Measurements from ENCODE around the gene BLNK. TPM values are rescaled to one million over a fixed set of nuclear protein-coding genes. Genes with fewer than 3 reads are reported as not detected.

The BLNK gene
- total RNA-seq, 1 donor from 2014 or later, result 11.2 TPM

DNA sequence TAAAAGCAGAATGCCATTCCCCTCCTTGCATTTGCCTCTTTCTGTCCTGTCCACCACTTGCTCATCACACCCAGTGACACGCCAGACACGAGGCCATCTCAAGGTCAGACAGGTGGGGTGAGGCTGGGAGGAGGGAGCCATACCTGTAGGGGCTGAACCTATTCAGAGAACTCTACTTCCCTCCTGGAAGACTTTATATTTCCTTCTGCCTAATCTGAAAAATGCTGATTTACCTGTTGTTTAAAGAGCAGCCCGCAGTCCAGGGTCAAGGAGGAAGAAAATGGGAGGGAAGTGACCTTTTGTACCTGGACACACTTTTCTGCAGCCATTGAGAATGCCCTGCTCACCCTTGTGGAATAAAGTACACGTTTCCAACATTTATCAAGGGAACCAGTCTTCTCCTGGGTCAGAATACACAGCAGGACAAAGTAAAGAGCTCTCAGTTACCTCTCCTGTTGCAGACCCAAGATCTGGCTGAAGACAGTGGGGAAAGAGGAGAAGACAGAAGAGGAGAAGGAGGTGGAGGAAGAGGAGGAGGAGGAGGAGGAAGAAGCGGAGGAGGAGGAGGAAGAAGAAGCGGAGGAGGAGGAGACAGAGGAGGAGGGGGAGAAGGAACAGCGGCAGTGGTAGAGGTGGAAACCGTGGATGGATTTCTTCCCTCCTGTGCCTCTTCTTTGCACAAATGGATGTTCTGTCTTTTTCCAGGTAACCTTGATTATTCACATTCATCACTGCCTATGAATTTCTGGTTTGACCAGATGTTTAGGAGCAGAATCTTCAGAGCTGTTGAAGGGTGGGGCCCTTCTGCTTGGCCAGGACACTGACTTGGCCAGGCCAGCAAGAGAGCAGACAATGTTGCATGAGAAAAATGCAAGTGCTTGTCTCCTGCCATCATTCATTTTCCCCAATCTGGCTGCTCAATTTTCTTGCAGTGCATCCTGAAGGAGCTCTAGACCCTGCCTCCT, 1.2 kb upstream of the BLNK start:
- H3K36me3 ChIP-seq, result no peaks in the 10 kb centered on the region
- DNase-seq, result no peak
- ATAC-seq, result peak; percentile 3 to 9
- TF ChIP-seq CTCF (IDR thresholded peaks at IDR 0.05), result no peak
- intact Hi-C loops (cut with DNase I), result no loop called here
- no peaks in the 10 kb centered on the region for H3K9me3 ChIP-seq
- H3K27ac ChIP-seq, result peak overlapping the region; percentile 77
- peak overlapping the region; percentile 18 for H3K4me3 ChIP-seq
- H3K27me3 ChIP-seq (ENCODE audit: low read depth), result no peaks in the 10 kb centered on the region
- peaks cover 18% of the 10 kb centered on the region for H3K4me1 ChIP-seq

DNA sequence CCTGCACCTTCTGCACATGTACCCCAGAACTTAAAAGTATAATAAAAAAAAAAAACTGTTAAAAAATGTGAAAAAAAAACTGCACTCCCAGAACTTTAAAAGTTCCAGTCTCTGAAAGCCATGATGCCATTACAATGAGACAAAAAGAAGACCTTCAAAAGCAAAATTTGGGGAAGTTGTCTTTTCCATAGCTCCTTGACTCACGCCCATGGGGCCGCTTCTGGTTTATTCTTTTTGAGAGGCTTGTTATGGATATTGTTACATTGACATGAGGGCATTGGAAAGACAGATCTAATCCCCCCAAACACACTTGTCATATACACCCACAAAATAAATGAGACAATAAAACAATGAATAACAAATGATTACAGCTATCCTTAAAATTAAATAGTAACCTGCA, 798 bp downstream of the BLNK start:
- Histone ChIP-seq H3K27ac (peak overlapping the region; percentile 77), H3K4me3 (peak overlapping the region; percentile 24), H3K4me1 (peaks cover 18% of the 10 kb centered on the region)

GRCh38 chr10:96269438-96270300, 1.7 kb downstream of the BLNK start:
- Histone ChIP-seq H3K27ac (peak overlapping the region; percentile 77), H3K9me3 (no peaks in the 10 kb centered on the region), H3K27me3 (ENCODE audit: low read depth) (no peaks in the 10 kb centered on the region), H3K4me1 (peaks cover 18% of the 10 kb centered on the region), H3K36me3 (no peaks in the 10 kb centered on the region), H3K4me3 (peak overlapping the region; percentile 24)
- ATAC-seq (no peak), DNase-seq (no peak)
- intact Hi-C loops (cut with DNase I), result no loop called here
- TF ChIP-seq CTCF (IDR thresholded peaks at IDR 0.05), result no peak

More for the DNA sequence above, 798 bp downstream of the BLNK start:
- H3K36me3 ChIP-seq, result no peaks in the 10 kb centered on the region
- no peak for TF ChIP-seq CTCF (IDR thresholded peaks at IDR 0.05)
- ATAC-seq (no peak), DNase-seq (no peak)
- intact Hi-C loops (cut with DNase I), result no loop called here
- no peaks in the 10 kb centered on the region for H3K27me3 ChIP-seq (ENCODE audit: low read depth)
- no peaks in the 10 kb centered on the region for H3K9me3 ChIP-seq

DNA sequence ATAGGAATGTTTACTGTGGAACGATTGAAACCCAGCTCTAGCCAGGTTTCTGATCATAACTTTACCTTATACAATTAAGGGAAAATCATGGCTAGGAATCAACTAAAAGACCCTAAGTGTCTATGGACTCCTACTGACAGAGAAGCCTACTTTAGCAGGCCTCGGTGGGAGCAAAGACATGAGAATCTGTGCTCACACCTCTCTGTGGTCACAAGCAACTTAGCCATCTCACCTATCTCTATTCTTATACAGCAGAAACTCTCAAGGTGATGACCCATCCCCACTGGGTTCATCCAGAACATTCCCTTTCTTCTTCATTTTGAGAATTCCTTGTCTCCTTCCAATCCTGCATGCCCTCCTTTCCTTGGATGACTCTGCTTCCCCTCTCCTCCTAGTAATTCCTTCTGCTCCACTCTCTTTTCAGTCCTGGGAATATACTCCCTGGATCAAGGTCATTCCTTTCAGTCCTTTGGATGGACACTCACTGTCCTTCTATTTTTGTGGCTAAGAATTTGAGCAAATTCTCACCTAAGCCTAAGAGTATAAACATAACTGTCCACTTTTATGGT, 2.9 kb downstream of the BLNK start:
- Histone ChIP-seq H3K4me3 (no peak overlapping the region), H3K36me3 (no peaks in the 10 kb centered on the region), H3K27me3 (ENCODE audit: low read depth) (no peaks in the 10 kb centered on the region), H3K27ac (no peak overlapping the region), H3K9me3 (no peaks in the 10 kb centered on the region), H3K4me1 (peaks cover 17% of the 10 kb centered on the region)
- no peak for TF ChIP-seq CTCF (IDR thresholded peaks at IDR 0.05)
- ATAC-seq (no peak), DNase-seq (no peak)
- intact Hi-C loops (cut with DNase I), result no loop called here

GRCh38 chr10:96267234-96267705, 4.1 kb downstream of the BLNK start:
- intact Hi-C loops (cut with DNase I), result no loop called here
- no peaks in the 10 kb centered on the region for H3K27me3 ChIP-seq (ENCODE audit: low read depth)
- TF ChIP-seq CTCF (IDR thresholded peaks at IDR 0.05), result no peak

More at GRCh38 chr10:96267234-96267705, 4.1 kb downstream of the BLNK start:
- Histone ChIP-seq H3K36me3 (no peaks in the 10 kb centered on the region), H3K4me1 (peaks cover 7% of the 10 kb centered on the region), H3K4me3 (no peak overlapping the region), H3K9me3 (no peaks in the 10 kb centered on the region), H3K27ac (no peak overlapping the region)
- DNase-seq (no peak), ATAC-seq (no peak)

Data from lower lobe of right lung (tissue), 2 donors.